Measurements from ENCODE around the gene LPCAT3. TPM values are rescaled to one million over a fixed set of nuclear protein-coding genes. Genes with fewer than 3 reads are reported as not detected.

LPCAT3 gene
- total RNA-seq, 1 experiment from 2014 or later: 45.8 TPM

- no peak overlapping the region for H3K9ac ChIP-seq (ENCODE audit: low read length)
- ChIA-PET RAD21 (ENCODE audit: low non-redundant PET in 1 of 2, low total read pairs in 2 of 2, uncharacterized antibody in 2 of 2, unreplicated experiment in 2 of 2) (no interaction called here), POLR2A (no interaction called here), CTCF (no interaction called here)
- H3K4me2 ChIP-seq (ENCODE audit: low read length): no peak overlapping the region
- H3K79me2 ChIP-seq (ENCODE audit: insufficient read depth, low read length): no peaks in the 10 kb centered on the region
- intact Hi-C loops (cut with micrococcal nuclease): no loop called here
- TF ChIP-seq SIN3A (IDR thresholded peaks at IDR 0.05; ENCODE audit: low read depth) (no peak), ATF3 (IDR thresholded peaks at IDR 0.05) (no peak), JUND (IDR thresholded peaks at IDR 0.05) (no peak), POLR2A (IDR thresholded peaks at IDR 0.05; ENCODE audit: borderline replicate concordance, extremely low read depth, insufficient read depth, insufficient read length) (no peak), YY1 (IDR thresholded peaks at IDR 0.05; ENCODE audit: extremely low read depth, insufficient replicate concordance, low read depth, low read length) (no peak), CTCF (IDR thresholded peaks at IDR 0.05 in 2 of 3, conservative IDR thresholded peaks at IDR 0.05 in 1 of 3; ENCODE audit: borderline replicate concordance in 1 of 3, insufficient read depth in 1 of 3, low read depth in 2 of 3, low read length in 2 of 3) (no peak), SP1 (IDR thresholded peaks at IDR 0.05; ENCODE audit: low read depth) (no peak), CBX3 (IDR thresholded peaks at IDR 0.05; ENCODE audit: low read depth) (no peak), EZH2phosphoT487 (IDR thresholded peaks at IDR 0.05; ENCODE audit: borderline replicate concordance) (no peak), CEBPB (IDR thresholded peaks at IDR 0.05; ENCODE audit: low read depth) (no peak), FOSL1 (IDR thresholded peaks at IDR 0.05; ENCODE audit: low read depth) (no peak), ZBTB33 (IDR thresholded peaks at IDR 0.05; ENCODE audit: extremely low read depth, insufficient replicate concordance, low read length) (no peak), ELF1 (IDR thresholded peaks at IDR 0.05; ENCODE audit: borderline replicate concordance, low read depth) (no peak), POLR2AphosphoS5 (IDR thresholded peaks at IDR 0.05; ENCODE audit: low read depth, low read length) (no peak), REST (IDR thresholded peaks at IDR 0.05; ENCODE audit: low read depth) (no peak)
- no peak overlapping the region for H3K4me3 ChIP-seq (replicated peaks in 1 of 2; ENCODE audit: low read depth in 1 of 2, low read length in 2 of 2)
- H3K36me3 ChIP-seq (ENCODE audit: control insufficient read depth in 1 of 2, insufficient read depth in 2 of 2, low read length in 2 of 2): no peaks in the 10 kb centered on the region
- BruUV-seq (replicated peaks): no TSS peak
- no peak overlapping the region for H3K27ac ChIP-seq (ENCODE audit: low read depth, low read length)
- no peaks in the 10 kb centered on the region for H4K20me1 ChIP-seq (ENCODE audit: insufficient read depth)
- H3K9me2 ChIP-seq (ENCODE audit: insufficient read depth): no peaks in the 10 kb centered on the region
- DNase-seq (ENCODE audit: low read depth, low spot score) (no peak), ATAC-seq (no peak)
- H3K4me1 ChIP-seq (ENCODE audit: control insufficient read depth in 1 of 2, insufficient read depth in 2 of 2, low read length in 2 of 2): no peaks in the 10 kb centered on the region
- no peak overlapping the region for H2AFZ ChIP-seq (ENCODE audit: low read depth, low read length, poor library complexity, severe bottlenecking)
- H3K9me3 ChIP-seq (ENCODE audit: control insufficient read depth in 1 of 2, insufficient read depth in 1 of 2, low read depth in 1 of 2, low read length in 2 of 2): no peaks in the 10 kb centered on the region
- H3K27me3 ChIP-seq (ENCODE audit: insufficient read depth, low read length): no peaks in the 10 kb centered on the region
Measured at GRCh38 chr12:7034464-7034863, 16.2 kb upstream of the LPCAT3 start.

All from HCT116 (cell line).